ENCODE measurements around the gene RNASEH1. TPM values are rescaled to one million over a fixed set of nuclear protein-coding genes. Genes with fewer than 3 reads are reported as not detected.

Gene RNASEH1
- total and polyA plus RNA-seq, 2 of the 13 experiments (the other 11 are each of a cell fraction or from before 2014, with no cell fraction given), result 14.5 to 57.4 TPM

- TF ChIP-seq, protein P1, sequence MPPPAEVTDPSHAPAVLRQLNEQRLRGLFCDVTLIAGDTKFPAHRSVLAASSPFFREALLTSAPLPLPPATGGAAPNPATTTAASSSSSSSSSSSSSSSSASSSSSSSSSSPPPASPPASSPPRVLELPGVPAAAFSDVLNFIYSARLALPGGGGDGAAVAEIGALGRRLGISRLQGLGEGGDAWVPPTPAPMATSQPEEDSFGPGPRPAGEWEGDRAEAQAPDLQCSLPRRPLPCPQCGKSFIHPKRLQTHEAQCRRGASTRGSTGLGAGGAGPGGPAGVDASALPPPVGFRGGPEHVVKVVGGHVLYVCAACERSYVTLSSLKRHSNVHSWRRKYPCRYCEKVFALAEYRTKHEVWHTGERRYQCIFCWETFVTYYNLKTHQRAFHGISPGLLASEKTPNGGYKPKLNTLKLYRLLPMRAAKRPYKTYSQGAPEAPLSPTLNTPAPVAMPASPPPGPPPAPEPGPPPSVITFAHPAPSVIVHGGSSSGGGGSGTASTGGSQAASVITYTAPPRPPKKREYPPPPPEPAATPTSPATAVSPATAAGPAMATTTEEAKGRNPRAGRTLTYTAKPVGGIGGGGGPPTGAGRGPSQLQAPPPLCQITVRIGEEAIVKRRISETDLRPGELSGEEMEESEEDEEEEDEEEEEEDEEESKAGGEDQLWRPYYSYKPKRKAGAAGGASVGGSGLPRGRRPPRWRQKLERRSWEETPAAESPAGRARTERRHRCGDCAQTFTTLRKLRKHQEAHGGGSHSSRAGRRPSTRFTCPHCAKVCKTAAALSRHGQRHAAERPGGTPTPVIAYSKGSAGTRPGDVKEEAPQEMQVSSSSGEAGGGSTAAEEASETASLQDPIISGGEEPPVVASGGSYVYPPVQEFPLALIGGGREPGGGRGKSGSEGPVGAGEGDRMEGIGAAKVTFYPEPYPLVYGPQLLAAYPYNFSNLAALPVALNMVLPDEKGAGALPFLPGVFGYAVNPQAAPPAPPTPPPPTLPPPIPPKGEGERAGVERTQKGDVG (CRISPR knock-in tag; IDR thresholded peaks at IDR 0.05; ENCODE audit: borderline replicate concordance), result peak; percentile 66; the same call in 1 of the 2 replicates
- TF ChIP-seq KDM3A (CRISPR knock-in tag; IDR thresholded peaks at IDR 0.05; ENCODE audit: low read depth), result 0 out of 2 replicates have a peak, but pooled peaks have one; percentile 27
- TF ChIP-seq, protein P2, sequence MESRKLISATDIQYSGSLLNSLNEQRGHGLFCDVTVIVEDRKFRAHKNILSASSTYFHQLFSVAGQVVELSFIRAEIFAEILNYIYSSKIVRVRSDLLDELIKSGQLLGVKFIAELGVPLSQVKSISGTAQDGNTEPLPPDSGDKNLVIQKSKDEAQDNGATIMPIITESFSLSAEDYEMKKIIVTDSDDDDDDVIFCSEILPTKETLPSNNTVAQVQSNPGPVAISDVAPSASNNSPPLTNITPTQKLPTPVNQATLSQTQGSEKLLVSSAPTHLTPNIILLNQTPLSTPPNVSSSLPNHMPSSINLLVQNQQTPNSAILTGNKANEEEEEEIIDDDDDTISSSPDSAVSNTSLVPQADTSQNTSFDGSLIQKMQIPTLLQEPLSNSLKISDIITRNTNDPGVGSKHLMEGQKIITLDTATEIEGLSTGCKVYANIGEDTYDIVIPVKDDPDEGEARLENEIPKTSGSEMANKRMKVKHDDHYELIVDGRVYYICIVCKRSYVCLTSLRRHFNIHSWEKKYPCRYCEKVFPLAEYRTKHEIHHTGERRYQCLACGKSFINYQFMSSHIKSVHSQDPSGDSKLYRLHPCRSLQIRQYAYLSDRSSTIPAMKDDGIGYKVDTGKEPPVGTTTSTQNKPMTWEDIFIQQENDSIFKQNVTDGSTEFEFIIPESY (CRISPR knock-in tag; IDR thresholded peaks at IDR 0.05), result peak; percentile 23; the same call in 1 of the 2 replicates
- TF ChIP-seq, protein P3, sequence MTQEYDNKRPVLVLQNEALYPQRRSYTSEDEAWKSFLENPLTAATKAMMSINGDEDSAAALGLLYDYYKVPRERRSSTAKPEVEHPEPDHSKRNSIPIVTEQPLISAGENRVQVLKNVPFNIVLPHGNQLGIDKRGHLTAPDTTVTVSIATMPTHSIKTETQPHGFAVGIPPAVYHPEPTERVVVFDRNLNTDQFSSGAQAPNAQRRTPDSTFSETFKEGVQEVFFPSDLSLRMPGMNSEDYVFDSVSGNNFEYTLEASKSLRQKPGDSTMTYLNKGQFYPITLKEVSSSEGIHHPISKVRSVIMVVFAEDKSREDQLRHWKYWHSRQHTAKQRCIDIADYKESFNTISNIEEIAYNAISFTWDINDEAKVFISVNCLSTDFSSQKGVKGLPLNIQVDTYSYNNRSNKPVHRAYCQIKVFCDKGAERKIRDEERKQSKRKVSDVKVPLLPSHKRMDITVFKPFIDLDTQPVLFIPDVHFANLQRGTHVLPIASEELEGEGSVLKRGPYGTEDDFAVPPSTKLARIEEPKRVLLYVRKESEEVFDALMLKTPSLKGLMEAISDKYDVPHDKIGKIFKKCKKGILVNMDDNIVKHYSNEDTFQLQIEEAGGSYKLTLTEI (CRISPR knock-in tag; conservative IDR thresholded peaks at IDR 0.05), result no peak
- TF ChIP-seq, protein P4, sequence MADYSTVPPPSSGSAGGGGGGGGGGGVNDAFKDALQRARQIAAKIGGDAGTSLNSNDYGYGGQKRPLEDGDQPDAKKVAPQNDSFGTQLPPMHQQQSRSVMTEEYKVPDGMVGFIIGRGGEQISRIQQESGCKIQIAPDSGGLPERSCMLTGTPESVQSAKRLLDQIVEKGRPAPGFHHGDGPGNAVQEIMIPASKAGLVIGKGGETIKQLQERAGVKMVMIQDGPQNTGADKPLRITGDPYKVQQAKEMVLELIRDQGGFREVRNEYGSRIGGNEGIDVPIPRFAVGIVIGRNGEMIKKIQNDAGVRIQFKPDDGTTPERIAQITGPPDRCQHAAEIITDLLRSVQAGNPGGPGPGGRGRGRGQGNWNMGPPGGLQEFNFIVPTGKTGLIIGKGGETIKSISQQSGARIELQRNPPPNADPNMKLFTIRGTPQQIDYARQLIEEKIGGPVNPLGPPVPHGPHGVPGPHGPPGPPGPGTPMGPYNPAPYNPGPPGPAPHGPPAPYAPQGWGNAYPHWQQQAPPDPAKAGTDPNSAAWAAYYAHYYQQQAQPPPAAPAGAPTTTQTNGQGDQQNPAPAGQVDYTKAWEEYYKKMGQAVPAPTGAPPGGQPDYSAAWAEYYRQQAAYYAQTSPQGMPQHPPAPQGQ (CRISPR knock-in tag; IDR thresholded peaks at IDR 0.05; ENCODE audit: borderline replicate concordance), result no peak
- peak; percentile 57; the same call in 1 of the 2 replicates for TF ChIP-seq NFKBIZ (CRISPR knock-in tag; IDR thresholded peaks at IDR 0.05)
- TF ChIP-seq THYN1 (CRISPR knock-in tag; IDR thresholded peaks at IDR 0.05; ENCODE audit: borderline replicate concordance, low read depth), result no peak
- TF ChIP-seq CHCHD3 (CRISPR knock-in tag; IDR thresholded peaks at IDR 0.05), result no peak
- no peak; the same call in 1 of the 2 replicates for TF ChIP-seq ZNF788 (CRISPR knock-in tag; IDR thresholded peaks at IDR 0.05; ENCODE audit: borderline replicate concordance)
- no peak for TF ChIP-seq ZNF549 (CRISPR knock-in tag; IDR thresholded peaks at IDR 0.05)
- TF ChIP-seq ZBTB44 (CRISPR knock-in tag; IDR thresholded peaks at IDR 0.05), result no peak
- 0 out of 2 replicates have a peak, but pooled peaks have one; percentile 18 for TF ChIP-seq ZNF362 (CRISPR knock-in tag; IDR thresholded peaks at IDR 0.05; ENCODE audit: borderline replicate concordance)
- TF ChIP-seq ZNF138 (CRISPR knock-in tag; IDR thresholded peaks at IDR 0.05; ENCODE audit: low read depth), result no peak
- TF ChIP-seq ZNF331 (CRISPR knock-in tag; IDR thresholded peaks at IDR 0.05), result no peak; the same call in 1 of the 2 replicates
These were observed 21.2 kb downstream of the RNASEH1 start (continued) for GRCh38 chr2:3536682-3537632.

Measured in HepG2 (cell line).